GM12891 (cell line): ENCODE data around the gene C1orf74.

Source experiments
- DNase-seq: peaks from one replicate; pipeline ENCODE4 v3.0.0; 2011; ENCODE audit warnings: low spot score; ENCODE audit not compliant: insufficient read length
- FAIRE-seq: peaks from 2 replicates; lab custom pipeline; 2011; peaks lifted over from hg19 to GRCh38; lab: Jason Lieb, UNC
- PAX5 ChIP-seq: IDR thresholded peaks from 2 replicates; pipeline ENCODE4 v1.6.1; 2011; ENCODE audit warnings: low read length, moderate library complexity, mild to moderate bottlenecking; ENCODE audit not compliant: insufficient read depth, severe bottlenecking
- POLR2A ChIP-seq: IDR thresholded peaks from 2 replicates; pipeline ENCODE4 v1.6.1; 2011; ENCODE audit warnings: low read depth, low read length, control low read depth
- POLR2AphosphoS5 ChIP-seq: IDR thresholded peaks from 2 replicates; pipeline ENCODE4 v1.6.1; 2011; ENCODE audit warnings: low read depth, low read length, control low read depth
- POU2F2 ChIP-seq: IDR thresholded peaks from 2 replicates; pipeline ENCODE4 v1.6.1; 2011; ENCODE audit warnings: low read depth, mild to moderate bottlenecking, control low read depth, low read length, moderate library complexity
- SPI1 ChIP-seq: IDR thresholded peaks from 2 replicates; pipeline ENCODE4 v1.6.1; 2011; ENCODE audit warnings: low read depth, low read length, control low read depth
- TAF1 ChIP-seq: IDR thresholded peaks from 2 replicates; pipeline ENCODE4 v1.6.1; 2011; ENCODE audit warnings: low read depth, low read length, control low read depth

The C1orf74 gene

DNA sequence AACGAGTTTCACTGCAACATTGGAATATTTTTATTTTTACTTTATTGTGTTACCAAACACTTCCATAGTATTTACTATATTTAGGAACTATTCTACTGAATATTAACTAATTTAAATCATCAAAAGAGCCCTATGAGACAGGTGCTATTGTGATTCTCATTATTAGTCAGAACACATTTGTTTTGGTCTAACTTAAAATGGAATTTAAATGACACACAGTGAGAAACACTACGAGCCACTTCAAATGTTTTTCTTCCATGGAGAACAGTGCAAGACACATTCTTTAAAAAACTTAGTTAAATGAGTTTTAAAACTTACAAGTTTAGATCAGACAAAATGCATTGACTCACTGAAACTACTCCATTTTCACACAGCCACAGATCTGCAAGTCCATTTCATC lies 35.2 kb downstream of the C1orf74 start:
- DNase-seq (no peak), FAIRE-seq (no peak)
- no peak for TF ChIP-seq POLR2AphosphoS5
- no peak for TF ChIP-seq POU2F2
- TF ChIP-seq POLR2A: no peak
- TF ChIP-seq PAX5: no peak
- TF ChIP-seq TAF1: no peak
- TF ChIP-seq SPI1: no peak

DNA sequence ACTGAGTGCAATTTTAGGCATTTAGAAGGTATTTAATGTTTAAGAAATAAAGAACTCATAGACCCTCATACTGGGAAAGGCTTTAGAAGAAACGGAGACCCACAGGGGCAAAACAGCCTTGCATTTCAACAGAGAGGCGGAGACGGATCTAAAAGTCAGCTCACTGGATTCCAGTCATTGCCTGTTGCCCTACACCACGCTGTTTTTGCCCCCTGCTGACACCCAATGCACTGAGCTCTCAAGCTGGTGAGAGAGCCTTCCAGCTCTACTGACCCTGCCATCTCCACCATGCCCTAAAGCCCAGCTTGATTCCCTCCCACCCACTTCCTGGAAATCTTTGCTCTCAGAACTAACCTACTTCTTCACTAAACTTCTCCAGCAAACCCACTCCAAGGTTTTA lies 35.7 kb downstream of the C1orf74 start:
- TF ChIP-seq SPI1 (no peak), PAX5 (no peak), POLR2AphosphoS5 (no peak), POU2F2 (no peak), POLR2A (no peak), TAF1 (no peak)
- no peak for DNase-seq
- no peak for FAIRE-seq

DNA sequence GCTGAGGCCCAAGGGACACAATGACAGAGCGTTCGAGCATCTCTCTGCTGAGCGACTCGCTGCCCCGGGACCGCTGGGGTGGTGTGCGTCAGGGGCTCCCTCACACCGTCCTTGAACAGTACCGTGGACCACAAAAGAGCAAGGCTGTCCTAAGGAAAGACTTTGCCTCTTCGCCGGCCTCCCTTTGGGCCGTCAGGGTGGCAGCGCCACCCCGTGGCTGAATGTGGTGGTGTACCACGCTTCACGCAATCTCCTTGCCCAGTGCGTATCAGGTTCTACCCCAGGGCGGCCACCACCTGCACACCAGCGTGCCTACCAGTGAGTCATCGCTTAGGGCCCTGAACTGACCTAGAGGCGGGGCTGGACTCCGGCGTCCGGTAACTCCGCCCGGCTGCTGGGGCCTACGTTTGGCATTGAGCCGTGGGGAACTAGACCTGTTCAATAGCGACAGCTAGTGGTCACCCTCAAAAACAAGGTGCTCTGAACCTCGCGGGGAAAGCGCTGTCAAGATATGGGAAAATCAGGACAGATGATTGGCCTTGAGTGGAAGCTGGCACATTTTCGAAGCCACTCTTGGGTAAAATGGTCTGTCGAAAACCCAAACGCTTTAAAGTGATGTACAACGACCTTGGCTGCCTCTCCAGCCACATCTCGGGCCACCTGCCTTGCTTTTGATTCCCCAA lies 36.6 kb downstream of the C1orf74 start:
- FAIRE-seq (peak; percentile 93), DNase-seq (peak; percentile 44)
- TF ChIP-seq POU2F2 (peak; percentile 62; the same call in 1 of the 2 replicates), POLR2A (no peak), PAX5 (peak; percentile 48)

DNA sequence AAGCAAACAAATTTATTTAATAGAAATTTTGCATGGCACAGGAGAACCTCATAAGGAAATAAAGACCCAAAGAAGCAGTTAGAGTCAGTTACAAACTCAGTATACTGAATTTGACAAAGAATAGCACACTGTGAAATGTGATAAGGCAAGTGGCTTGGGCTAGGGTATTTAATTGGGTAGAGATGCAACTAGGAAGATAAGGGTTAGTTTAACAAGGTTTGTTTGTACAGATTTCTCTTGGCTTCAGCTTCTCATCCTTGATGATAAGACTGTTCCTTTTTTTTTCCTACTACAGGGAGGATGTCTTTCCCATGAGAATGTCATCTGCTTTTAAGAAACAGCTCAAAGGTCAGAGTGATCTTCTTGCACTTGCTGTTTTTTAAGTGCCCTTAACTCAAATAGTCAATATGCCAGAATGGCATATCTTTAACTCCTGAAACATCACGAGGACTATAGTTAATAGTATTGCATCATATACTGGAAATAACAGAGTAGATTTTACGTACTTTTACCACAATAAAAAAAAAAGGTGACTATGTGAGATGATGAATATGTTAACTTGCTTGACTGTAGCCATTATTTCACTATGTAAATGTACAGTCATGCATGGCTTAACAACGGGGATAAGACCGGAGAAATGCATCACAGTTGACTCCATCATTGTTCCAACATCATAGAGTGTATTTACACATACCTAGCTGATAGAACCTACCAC lies 37.8 kb downstream of the C1orf74 start:
- FAIRE-seq (peak; percentile 28), DNase-seq (no peak)
- TF ChIP-seq POU2F2 (no peak), POLR2A (no peak), SPI1 (no peak), TAF1 (no peak)

DNA sequence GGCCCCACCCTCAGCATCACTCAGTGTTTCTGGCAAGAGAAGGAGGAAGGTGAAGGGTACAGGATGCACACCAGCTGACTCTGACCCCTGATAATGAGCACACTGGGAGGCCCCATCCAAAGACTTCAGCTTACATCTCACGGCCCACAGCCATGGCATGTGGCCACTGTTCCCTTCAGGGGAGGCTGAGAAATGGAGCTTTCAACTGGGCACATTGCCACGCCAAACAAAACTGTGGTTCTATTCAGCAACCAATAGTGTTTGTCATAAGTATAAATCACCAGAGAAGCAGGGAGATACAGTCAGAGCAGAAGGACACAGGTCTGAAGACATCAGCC lies 41.2 kb downstream of the C1orf74 start:
- DNase-seq: no peak
- TF ChIP-seq PAX5 (no peak), TAF1 (no peak), POLR2A (no peak), POLR2AphosphoS5 (no peak), POU2F2 (no peak), SPI1 (no peak)
- FAIRE-seq: no peak

DNA sequence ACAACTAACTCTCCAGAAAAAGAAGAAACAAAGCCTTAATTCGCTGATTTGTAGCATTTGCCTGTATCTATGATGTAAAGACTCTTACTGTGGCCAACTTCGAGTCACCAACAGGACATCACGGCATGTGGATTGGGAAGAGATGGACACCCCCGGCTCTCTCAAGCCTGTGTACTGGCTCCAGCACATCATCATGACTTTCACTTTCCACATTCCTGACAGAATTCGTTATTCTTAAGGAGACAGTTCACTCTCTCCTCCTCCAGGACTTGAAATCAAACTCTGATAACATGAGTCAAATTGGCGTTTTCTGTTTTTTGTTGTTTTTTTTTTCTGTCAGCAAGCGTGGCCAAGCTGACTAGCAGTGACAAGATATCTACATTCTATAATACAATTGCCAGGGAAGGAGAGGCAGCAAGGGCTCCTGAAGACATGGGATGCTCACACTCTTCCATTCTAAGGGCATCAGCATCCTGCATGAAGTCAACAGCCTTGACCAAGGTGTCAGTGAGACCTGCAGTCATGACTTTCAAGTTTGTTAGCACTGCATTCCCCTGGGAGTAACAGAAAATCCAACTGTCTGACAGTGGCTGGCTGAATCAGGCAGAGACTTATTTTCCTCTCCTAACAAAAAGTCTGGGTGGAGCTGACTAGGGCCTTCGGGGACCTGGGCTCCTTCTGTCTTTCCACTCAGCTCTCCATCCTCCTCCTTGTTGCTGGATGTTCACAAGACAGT lies 41.8 kb downstream of the C1orf74 start:
- DNase-seq: no peak
- no peak for FAIRE-seq
- TF ChIP-seq POLR2AphosphoS5 (no peak), TAF1 (no peak), POU2F2 (no peak), POLR2A (no peak), PAX5 (no peak), SPI1 (no peak)

DNA sequence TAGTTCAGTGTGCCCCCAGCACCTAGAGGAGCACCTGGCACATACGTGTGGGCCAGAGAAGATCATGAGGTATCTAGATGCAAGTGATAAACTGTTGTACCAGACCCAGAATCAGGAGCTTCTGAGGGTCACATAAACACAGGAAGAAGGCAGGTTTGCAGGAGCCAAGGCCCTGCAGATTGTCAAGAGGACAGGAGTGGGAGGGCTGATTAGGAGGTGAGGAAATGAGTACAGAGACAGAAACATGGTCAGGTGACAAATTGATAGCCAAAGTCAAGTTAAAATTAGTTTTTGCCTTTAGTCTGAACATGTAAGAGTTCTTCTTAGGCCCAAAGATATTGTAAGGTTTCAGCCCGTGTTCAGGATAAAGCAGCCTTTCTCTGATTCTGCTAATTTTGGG lies 42.5 kb downstream of the C1orf74 start:
- no peak for FAIRE-seq
- TF ChIP-seq SPI1: no peak
- no peak for TF ChIP-seq POLR2AphosphoS5
- no peak for TF ChIP-seq POLR2A
- no peak for TF ChIP-seq POU2F2
- no peak for TF ChIP-seq PAX5
- no peak for TF ChIP-seq TAF1
- no peak for DNase-seq

DNA sequence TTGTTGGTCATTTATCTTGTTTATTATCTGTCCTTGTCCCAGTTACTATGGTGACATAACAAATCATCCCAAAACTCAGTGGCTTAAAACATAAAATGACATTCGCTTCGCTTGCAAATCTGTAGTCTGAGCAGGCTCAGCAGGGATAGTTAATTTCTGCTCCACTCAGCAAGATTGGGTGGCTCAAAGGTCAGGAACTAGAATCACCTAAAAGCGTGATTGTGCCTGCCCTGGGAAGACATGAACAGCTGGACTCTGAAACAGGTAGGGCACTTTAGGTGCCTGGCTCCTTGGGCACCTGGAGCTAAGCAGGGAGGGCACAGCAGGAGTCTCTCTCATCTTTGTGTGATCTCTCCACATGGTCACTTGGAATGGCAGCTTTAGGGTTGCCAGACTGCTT lies 43.2 kb downstream of the C1orf74 start:
- DNase-seq (no peak), FAIRE-seq (no peak)
- TF ChIP-seq POU2F2 (no peak), POLR2AphosphoS5 (no peak), PAX5 (no peak), TAF1 (no peak), POLR2A (no peak), SPI1 (no peak)

DNA sequence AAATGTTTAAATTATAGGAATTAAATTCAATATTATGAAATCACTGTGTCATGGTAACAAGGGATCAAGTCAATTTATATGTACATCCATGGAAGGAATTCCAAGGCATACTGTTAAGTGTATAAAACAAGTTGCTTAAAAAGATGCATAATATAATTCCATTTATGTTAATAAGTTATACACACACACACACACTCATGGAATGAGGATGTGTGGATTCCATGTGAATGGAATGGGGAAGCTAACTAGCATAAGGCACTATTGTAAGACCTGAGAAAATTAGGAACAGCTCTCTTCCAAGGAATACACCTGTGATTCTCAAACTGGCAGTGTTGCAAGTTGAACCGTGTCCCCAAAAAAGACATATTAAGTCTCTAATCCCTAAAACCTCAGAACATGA lies 46.1 kb downstream of the C1orf74 start:
- no peak for TF ChIP-seq POLR2AphosphoS5
- TF ChIP-seq TAF1: no peak
- no peak for TF ChIP-seq POLR2A
- TF ChIP-seq SPI1: no peak
- TF ChIP-seq POU2F2: no peak
- no peak for TF ChIP-seq PAX5
- DNase-seq: no peak
- FAIRE-seq: no peak

DNA sequence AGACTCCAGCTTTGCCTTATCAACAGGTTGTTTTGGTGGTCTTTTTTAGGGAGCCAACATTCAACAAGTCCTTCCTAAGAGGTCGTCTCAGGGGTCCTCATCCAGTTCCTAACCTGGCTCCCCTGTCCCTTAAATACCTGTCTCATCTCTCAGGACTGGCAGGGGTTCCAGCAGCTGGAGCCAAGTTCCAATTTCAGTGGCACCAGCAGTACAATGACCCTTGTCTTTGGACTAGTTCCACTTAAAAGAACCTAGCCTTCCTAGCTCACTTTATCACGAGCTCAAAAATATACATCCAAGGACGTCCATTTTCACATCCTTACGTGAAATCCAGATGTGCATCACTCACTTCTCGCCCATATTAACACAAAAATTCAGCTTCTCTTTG lies 47.2 kb downstream of the C1orf74 start:
- DNase-seq: no peak
- TF ChIP-seq POLR2AphosphoS5 (no peak), TAF1 (no peak), POLR2A (no peak), POU2F2 (no peak), PAX5 (no peak), SPI1 (no peak)
- no peak for FAIRE-seq
